WERI-Rb-1 (cell line): Measurements from ENCODE around the gene CALML3.

Source experiments
- DNase-seq: peaks from one replicate; pipeline ENCODE4 v3.0.0-alpha.2; 2020
- H3K27ac ChIP-seq: fragments of 250-450 bp; sonication (Bioruptor Pico); 2 replicates; pipeline ENCODE4 v1.5.1; 2020; ENCODE audit warnings: mild to moderate bottlenecking, moderate library complexity
- H3K27me3 ChIP-seq: fragments of 250-450 bp; sonication (Bioruptor Pico); 2 replicates; pipeline ENCODE4 v1.5.1; 2021; ENCODE audit warnings: mild to moderate bottlenecking, low read depth, moderate library complexity; ENCODE audit not compliant: insufficient read depth, severe bottlenecking
- H3K36me3 ChIP-seq: fragments of 250-450 bp; sonication (Bioruptor Pico); 2 replicates; pipeline ENCODE4 v1.5.1; 2020; ENCODE audit warnings: mild to moderate bottlenecking, moderate library complexity
- H3K4me3 ChIP-seq: 2 replicates; pipeline ENCODE4 v1.5.1; 2011; ENCODE audit warnings: low read depth, mild to moderate bottlenecking, control low read depth, low read length
- H3K9me3 ChIP-seq: fragments of 250-450 bp; sonication (Bioruptor Pico); 2 replicates; pipeline ENCODE4 v1.5.1; 2021; ENCODE audit warnings: mild to moderate bottlenecking, moderate library complexity; ENCODE audit not compliant: severe bottlenecking
- CTCF ChIP-seq: IDR thresholded peaks from 2 replicates; pipeline ENCODE4 v1.5.1; 2011; ENCODE audit warnings: low read depth, mild to moderate bottlenecking, control low read depth, inconsistent platforms, low read length

Gene CALML3

GRCh38 chr10:5503477-5503835 lies 21.3 kb upstream of the CALML3 start:
- no peaks in the 10 kb centered on the region for H3K9me3 ChIP-seq
- no peak for TF ChIP-seq CTCF
- DNase-seq = no peak
- no peaks in the 10 kb centered on the region for H3K36me3 ChIP-seq
- no peak overlapping the region for H3K4me3 ChIP-seq
- H3K27ac ChIP-seq = no peak overlapping the region
- no peaks in the 10 kb centered on the region for H3K27me3 ChIP-seq

- Histone ChIP-seq H3K27ac (no peak overlapping the region), H3K27me3 (no peaks in the 10 kb centered on the region), H3K36me3 (no peaks in the 10 kb centered on the region), H3K4me3 (no peak overlapping the region), H3K9me3 (no peaks in the 10 kb centered on the region)
- TF ChIP-seq CTCF = no peak
- DNase-seq = no peak
Observed at GRCh38 chr10:5504146-5505072, 20.4 kb upstream of the CALML3 start.

- Histone ChIP-seq H3K27ac (no peak overlapping the region), H3K36me3 (no peaks in the 10 kb centered on the region), H3K27me3 (no peaks in the 10 kb centered on the region), H3K4me3 (no peak overlapping the region), H3K9me3 (no peaks in the 10 kb centered on the region)
- no peak for DNase-seq
- TF ChIP-seq CTCF = no peak
Observed at GRCh38 chr10:5506246-5506645, 18.5 kb upstream of the CALML3 start.

- no peak for TF ChIP-seq CTCF
- Histone ChIP-seq H3K36me3 (no peaks in the 10 kb centered on the region), H3K9me3 (no peaks in the 10 kb centered on the region), H3K4me3 (no peak overlapping the region), H3K27me3 (no peaks in the 10 kb centered on the region), H3K27ac (no peak overlapping the region)
- no peak for DNase-seq
Observed at GRCh38 chr10:5506751-5507648, 17.8 kb upstream of the CALML3 start.

- no peak for TF ChIP-seq CTCF
Observed at GRCh38 chr10:5507649-5508131, 17.1 kb upstream of the CALML3 start.

More at GRCh38 chr10:5507649-5508131, 17.1 kb upstream of the CALML3 start:
- no peaks in the 10 kb centered on the region for H3K9me3 ChIP-seq
- H3K4me3 ChIP-seq = no peak overlapping the region
- H3K27ac ChIP-seq = no peak overlapping the region
- no peaks in the 10 kb centered on the region for H3K27me3 ChIP-seq
- H3K36me3 ChIP-seq = no peaks in the 10 kb centered on the region
- no peak for DNase-seq
